H1 (cell line): ENCODE results near the gene DUSP21. TPM values are rescaled to one million over a fixed set of nuclear protein-coding genes. Genes with fewer than 3 reads are reported as not detected.

Source experiments
- CTCF ChIA-PET: fragments of 300-600 bp; sonication (Branson Sonifier 250); formaldehyde crosslinking; loops from one replicate; lab custom pipeline; 2021; ENCODE audit not compliant: partially characterized antibody; lab: Charles Lee
- POLR2A ChIA-PET: fragments of 300-600 bp; sonication (Branson Sonifier 250); formaldehyde crosslinking; loops from one replicate; lab custom pipeline; 2021; ENCODE audit warnings: inconsistent platforms; ENCODE audit not compliant: partially characterized antibody; lab: Charles Lee
- DNase-seq, 2 experiments: peaks; one replicate each; pipeline versions ENCODE4 v3.0.0 to v3.0.0-alpha.2; 2010 to 2022; ENCODE audit warnings: low spot score in 2 of 2, low read depth in 1 of 2, mixed read lengths in 1 of 2
- FAIRE-seq: peaks from 2 replicates; lab custom pipeline; 2011; peaks lifted over from hg19 to GRCh38; lab: Jason Lieb, UNC
- H2AFZ ChIP-seq: 2 replicates; pipeline ENCODE4 v1.8.1; 2012; ENCODE audit warnings: low read length, inconsistent platforms
- H2AK5ac ChIP-seq: 2 replicates; pipeline ENCODE4 v1.6.1; 2013; ENCODE audit warnings: low read depth, low read length
- H2BK120ac ChIP-seq: replicated peaks from 2 replicates; pipeline ENCODE3; 2013; ENCODE audit warnings: low read depth, low read length, inconsistent platforms
- H2BK12ac ChIP-seq: 2 replicates; pipeline ENCODE4 v1.6.1; 2013; ENCODE audit warnings: low read depth, low read length
- H2BK15ac ChIP-seq: 2 replicates; pipeline ENCODE4 v1.6.1; 2013; ENCODE audit warnings: low read length
- H2BK20ac ChIP-seq: 2 replicates; pipeline ENCODE4 v1.6.1; 2013; ENCODE audit warnings: low read length
- H2BK5ac ChIP-seq: 2 replicates; pipeline ENCODE4 v1.6.1; 2013; ENCODE audit warnings: low read depth, low read length
- H3K14ac ChIP-seq: 2 replicates; pipeline ENCODE4 v1.6.1; 2013; ENCODE audit warnings: inconsistent platforms; ENCODE audit not compliant: insufficient read length
- H3K18ac ChIP-seq: 2 replicates; pipeline ENCODE4 v1.6.1; 2013; ENCODE audit warnings: low read length; ENCODE audit errors: extremely low read depth
- H3K23ac ChIP-seq: 2 replicates; pipeline ENCODE4 v1.6.1; 2013; ENCODE audit warnings: inconsistent platforms; ENCODE audit not compliant: insufficient read length
- H3K23me2 ChIP-seq: 2 replicates; pipeline ENCODE4 v1.6.1; 2013; ENCODE audit warnings: low read depth, low read length
- H3K27ac ChIP-seq: 2 replicates; pipeline ENCODE4 v1.6.1; 2011; ENCODE audit warnings: low read depth, low read length, inconsistent platforms
- H3K27me3 ChIP-seq, 4 experiments: replicated peaks in 1 of 4; 1 replicate in 1 of 4; 2 replicates in 3 of 4; pipeline versions ENCODE4 v1.6.1 to v1.8.1; 2011 to 2013; ENCODE audit warnings: low read length in 3 of 4, mild to moderate bottlenecking in 3 of 4, inconsistent platforms in 2 of 4, mixed read lengths in 2 of 4, moderate library complexity in 1 of 4; ENCODE audit not compliant: control insufficient read depth in 3 of 4, insufficient read depth in 3 of 4; ENCODE audit errors: extremely low read depth in 1 of 4
- H3K36me3 ChIP-seq, 4 experiments: 2 replicates each; pipeline versions ENCODE4 v1.6.1 to v1.8.1; 2011 to 2013; ENCODE audit warnings: mild to moderate bottlenecking in 4 of 4, low read length in 3 of 4, moderate library complexity in 2 of 4, control low read depth in 1 of 4, inconsistent platforms in 1 of 4; ENCODE audit not compliant: insufficient read depth in 4 of 4, control insufficient read depth in 2 of 4
- H3K4ac ChIP-seq: replicated peaks from 2 replicates; pipeline ENCODE3; 2013; ENCODE audit warnings: low read length, low read depth, mixed read lengths, inconsistent platforms; ENCODE audit not compliant: insufficient read length
- H3K4me1 ChIP-seq, 4 experiments: replicated peaks in 1 of 4; 1 replicate in 1 of 4; 2 replicates in 3 of 4; pipeline versions ENCODE4 v1.6.1 to v1.8.1; 2011 to 2013; ENCODE audit warnings: low read length in 3 of 4, inconsistent platforms in 2 of 4, mixed read lengths in 1 of 4; ENCODE audit not compliant: insufficient read depth in 4 of 4, control insufficient read depth in 3 of 4
- H3K4me2 ChIP-seq, 2 experiments: 2 replicates each; pipeline versions ENCODE4 v1.6.1 to v1.8.1; 2011 to 2013; ENCODE audit warnings: low read depth in 2 of 2, low read length in 2 of 2, control low read depth in 1 of 2, inconsistent platforms in 1 of 2, mild to moderate bottlenecking in 1 of 2; ENCODE audit not compliant: insufficient read depth in 1 of 2
- H3K4me3 ChIP-seq, 4 experiments: fragments of 200-600, 300-600 bp in 1 of 4; sonication (generic), shearing (Covaris generic), sonication (Bioruptor Twin) in 1 of 4; 2 replicates each; pipeline versions ENCODE4 v1.5.1 to v1.8.1; 2011 to 2016; ENCODE audit warnings: low read length in 4 of 4, low read depth in 3 of 4, control low read depth in 2 of 4, inconsistent platforms in 2 of 4, mild to moderate bottlenecking in 2 of 4, mixed read lengths in 1 of 4, moderate library complexity in 1 of 4; ENCODE audit not compliant: insufficient read depth in 2 of 4; ENCODE audit errors: extremely low read depth in 1 of 4
- H3K56ac ChIP-seq: replicated peaks from 2 replicates; pipeline ENCODE3; 2013; ENCODE audit warnings: low read depth, mild to moderate bottlenecking, mixed read lengths, low read length, inconsistent platforms; ENCODE audit not compliant: insufficient read length
- H3K79me1 ChIP-seq: 2 replicates; pipeline ENCODE4 v1.6.1; 2013; ENCODE audit warnings: low read depth, low read length, control low read depth
- H3K79me2 ChIP-seq, 2 experiments: 2 replicates each; pipeline versions ENCODE4 v1.6.1 to v1.8.1; 2012 to 2013; ENCODE audit warnings: low read length in 2 of 2, mild to moderate bottlenecking in 2 of 2, inconsistent platforms in 1 of 2; ENCODE audit not compliant: insufficient read depth in 2 of 2, control insufficient read depth in 1 of 2
- H3K9ac ChIP-seq, 4 experiments: replicated peaks in 1 of 4; 1 replicate in 1 of 4; 2 replicates in 3 of 4; pipeline versions ENCODE4 v1.6.1 to v1.8.1; 2011 to 2013; ENCODE audit warnings: low read depth in 3 of 4, low read length in 3 of 4, control low read depth in 2 of 4, mild to moderate bottlenecking in 2 of 4, moderate library complexity in 2 of 4, inconsistent platforms in 1 of 4; ENCODE audit errors: extremely low read depth in 1 of 4
- H3K9me3 ChIP-seq, 2 experiments: 2 replicates each; pipeline versions ENCODE4 v1.6.1 to v1.8.1; 2012 to 2013; ENCODE audit warnings: mild to moderate bottlenecking in 2 of 2, moderate library complexity in 2 of 2, control low read depth in 1 of 2, inconsistent platforms in 1 of 2, low read depth in 1 of 2, low read length in 1 of 2, mixed read lengths in 1 of 2; ENCODE audit not compliant: insufficient read depth in 2 of 2
- H4K20me1 ChIP-seq, 2 experiments: replicated peaks in 1 of 2; 2 replicates each; pipeline versions ENCODE3 to v1.8.1; 2011 to 2013; ENCODE audit warnings: inconsistent platforms in 2 of 2, low read length in 2 of 2, mild to moderate bottlenecking in 1 of 2; ENCODE audit not compliant: insufficient read depth in 2 of 2, control insufficient read depth in 1 of 2
- H4K5ac ChIP-seq: 2 replicates; pipeline ENCODE4 v1.6.1; 2013; ENCODE audit warnings: low read length, low read depth, mixed read lengths, inconsistent platforms; ENCODE audit not compliant: insufficient read length
- H4K8ac ChIP-seq: 2 replicates; pipeline ENCODE4 v1.8.0; 2013; ENCODE audit warnings: mild to moderate bottlenecking, moderate library complexity, low read length, inconsistent platforms; ENCODE audit not compliant: insufficient read depth; ENCODE audit errors: extremely low read depth
- H4K91ac ChIP-seq: replicated peaks from 2 replicates; pipeline ENCODE3; 2013; ENCODE audit warnings: low read length, mixed read lengths, inconsistent platforms; ENCODE audit not compliant: insufficient read length
- E2F6 ChIP-seq: IDR thresholded peaks from 2 replicates; pipeline ENCODE4 v1.6.1; 2012; ENCODE audit warnings: inconsistent platforms
- EP300 ChIP-seq, 2 experiments: IDR thresholded peaks; 1 replicate in 1 of 2; 2 replicates in 1 of 2; pipeline ENCODE4 v1.6.1; 2011 to 2012; ENCODE audit warnings: low read depth in 2 of 2, low read length in 2 of 2, mild to moderate bottlenecking in 2 of 2, borderline replicate concordance in 1 of 2, inconsistent platforms in 1 of 2, moderate library complexity in 1 of 2
- JUND ChIP-seq: IDR thresholded peaks from 2 replicates; pipeline ENCODE4 v1.6.1; 2011; ENCODE audit warnings: mild to moderate bottlenecking, improper control_type of control experiment, low read length
- KDM1A ChIP-seq: fragments of 200-600, 300-600 bp; sonication (generic); IDR thresholded peaks from 2 replicates; pipeline ENCODE4 v1.7.1; 2016; ENCODE audit warnings: mild to moderate bottlenecking, low read length, borderline replicate concordance
- PHF8 ChIP-seq: fragments of 200-600 bp; sonication (generic); conservative IDR thresholded peaks from 2 replicates; pipeline ENCODE4 v1.7.1; 2012; ENCODE audit warnings: low read depth, mild to moderate bottlenecking, inconsistent platforms, low read length, moderate library complexity
- RAD21 ChIP-seq, 2 experiments: IDR thresholded peaks in 1 of 2; conservative IDR thresholded peaks in 1 of 2; 2 replicates each; pipeline ENCODE4 v1.6.1; 2011; ENCODE audit warnings: low read depth in 2 of 2, low read length in 2 of 2, improper control_type of control experiment in 1 of 2, inconsistent platforms in 1 of 2, mild to moderate bottlenecking in 1 of 2, moderate library complexity in 1 of 2
- RBBP5 ChIP-seq: IDR thresholded peaks from 2 replicates; pipeline ENCODE4 v1.7.1; 2012; ENCODE audit warnings: low read depth, mild to moderate bottlenecking, inconsistent platforms, low read length, moderate library complexity, borderline replicate concordance
- SP1 ChIP-seq: IDR thresholded peaks from 2 replicates; pipeline ENCODE4 v1.6.1; 2011; ENCODE audit warnings: low read depth, low read length
- TEAD4 ChIP-seq: IDR thresholded peaks from 2 replicates; pipeline ENCODE4 v1.6.1; 2012; ENCODE audit warnings: low read depth, low read length, inconsistent platforms, mixed read lengths
- WGBS, 2 experiments: shearing (Covaris generic) in 1 of 2; methylation state at CpG; one replicate each; pipeline versions ENCODE4 v1.1.6 to v1.1.7; 2013 to 2015; ENCODE audit warnings: low lambda C conversion rate in 2 of 2, mixed read lengths in 2 of 2, inconsistent platforms in 1 of 2, low coverage in 1 of 2, missing lambda C conversion rate in 1 of 2; ENCODE audit not compliant: insufficient replicate concordance in 2 of 2, insufficient coverage in 1 of 2, insufficient read length in 1 of 2; ENCODE audit errors: extremely low coverage in 1 of 2, missing lambda C conversion rate in 1 of 2; 5-methylcytosine and 5-hydroxymethylcytosine counted together
- polyA plus RNA-seq, 7 experiments: library from polyadenylated mRNA; depleted of rRNA in 3 of 7; stranded (reverse) in 5 of 7; unstranded in 2 of 7; fragments of >200 nt in 5 of 7; fragments of 200-250 nt in 2 of 7; gene quantifications; 1 replicate in 5 of 7; 2 replicates in 1 of 7; 4 replicates in 1 of 7; pipeline versions ENCODE4 v1.2.1 to v1.2.3, GENCODE V29; 2011 to 2013; ENCODE audit warnings: missing spikeins in 2 of 7, mixed read lengths in 2 of 7
- total RNA-seq: library from RNA; stranded (reverse); fragmentation: NEBNext Ultra II Directional; extraction: Animal tissue kit (Norgen Biotek cat#: 25700); gene quantifications from 2 replicates; pipeline ENCODE4 v1.2.1, GENCODE V29; 2021

Gene DUSP21
- total and polyA plus RNA-seq, 2 of the 8 experiments (the other 6 are each of a cell fraction or from before 2014, with no cell fraction given) = not detected

GRCh38 chrX:44884944-44885343 lies 41.1 kb downstream of the DUSP21 start:
- H2AFZ ChIP-seq = no peak overlapping the region
- H3K79me1 ChIP-seq = no peaks in the 10 kb centered on the region
- no peaks in the 10 kb centered on the region for H3K4me1 ChIP-seq
- H2BK5ac ChIP-seq = no peak overlapping the region
- H3K27ac ChIP-seq = no peak overlapping the region
- H3K14ac ChIP-seq = no peak overlapping the region
- H2BK15ac ChIP-seq = no peak overlapping the region
- no peaks in the 10 kb centered on the region for H3K27me3 ChIP-seq
- H4K8ac ChIP-seq = no peak overlapping the region
- H3K18ac ChIP-seq = no peak overlapping the region
- 89% methylated on average over 2 of the region's 4 CpGs; no CpG with 5 or more reads in 1 of the 2 experiments for WGBS, 2 experiments
- H3K4ac ChIP-seq = no peak overlapping the region
- no peak overlapping the region for H3K56ac ChIP-seq
- H3K9me3 ChIP-seq = no peaks in the 10 kb centered on the region
- H4K5ac ChIP-seq = no peak overlapping the region
- H2BK20ac ChIP-seq = no peak overlapping the region
- H3K23me2 ChIP-seq = no peaks in the 10 kb centered on the region
- H3K79me2 ChIP-seq = peaks cover 14 to 96% of the 10 kb centered on the region in 2 experiments; a peak in 3 of 4 replicates
- H4K20me1 ChIP-seq = peaks cover 0 to 1% of the 10 kb centered on the region in 2 experiments
- H3K4me3 ChIP-seq = no peak overlapping the region
- no peak overlapping the region for H2BK12ac ChIP-seq
- ChIA-PET POLR2A (no interaction called here), CTCF (no interaction called here)
- no peak overlapping the region for H3K4me2 ChIP-seq
- no peak overlapping the region for H2BK120ac ChIP-seq
- no peak overlapping the region for H2AK5ac ChIP-seq
- FAIRE-seq (no peak), DNase-seq (no peak)
- H3K9ac ChIP-seq = no peak overlapping the region
- H3K23ac ChIP-seq = no peak overlapping the region
- H4K91ac ChIP-seq = no peak overlapping the region
- no peaks in the 10 kb centered on the region for H3K36me3 ChIP-seq
- TF ChIP-seq PHF8 = no peak
- TF ChIP-seq JUND = no peak
- TF ChIP-seq KDM1A = no peak
- TF ChIP-seq SP1 = no peak
- TF ChIP-seq EP300 (IDR thresholded peaks at IDR 0.05; ENCODE audit: borderline replicate concordance in 1 of 2, low read depth in 2 of 2, low read length in 2 of 2) = no peak
- no peak for TF ChIP-seq RBBP5
- no peak for TF ChIP-seq RAD21 (IDR thresholded peaks at IDR 0.05 in 1 of 2, conservative IDR thresholded peaks at IDR 0.05 in 1 of 2; ENCODE audit: low read depth in 2 of 2, low read length in 2 of 2)
- TF ChIP-seq E2F6 = no peak
- no peak for TF ChIP-seq TEAD4
